ENCODE results near the gene BSN.

The BSN gene

GRCh38 chr3:49602877-49603411 is 48.7 kb downstream of the BSN start:
- no peak for DNase-seq

DNA sequence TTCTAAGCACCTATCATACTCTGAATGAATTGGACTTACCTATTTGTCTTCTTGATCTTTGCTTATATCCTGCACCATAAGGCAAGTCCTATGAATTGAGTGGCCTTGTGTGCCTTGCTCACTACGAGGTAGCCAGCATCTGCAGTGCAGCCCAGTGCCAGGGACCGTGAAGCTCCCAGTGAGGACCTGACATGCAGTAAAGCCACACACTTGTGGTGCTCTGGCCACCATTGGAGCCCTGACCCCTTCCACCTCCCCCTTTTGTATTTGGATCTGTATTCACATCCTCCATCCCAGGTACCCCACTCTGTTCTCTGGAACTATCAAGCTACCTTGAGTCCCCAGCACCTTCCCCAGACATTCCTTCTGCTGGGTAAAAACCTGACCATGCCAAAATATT is 52.1 kb downstream of the BSN start:
- no peak for DNase-seq

DNA sequence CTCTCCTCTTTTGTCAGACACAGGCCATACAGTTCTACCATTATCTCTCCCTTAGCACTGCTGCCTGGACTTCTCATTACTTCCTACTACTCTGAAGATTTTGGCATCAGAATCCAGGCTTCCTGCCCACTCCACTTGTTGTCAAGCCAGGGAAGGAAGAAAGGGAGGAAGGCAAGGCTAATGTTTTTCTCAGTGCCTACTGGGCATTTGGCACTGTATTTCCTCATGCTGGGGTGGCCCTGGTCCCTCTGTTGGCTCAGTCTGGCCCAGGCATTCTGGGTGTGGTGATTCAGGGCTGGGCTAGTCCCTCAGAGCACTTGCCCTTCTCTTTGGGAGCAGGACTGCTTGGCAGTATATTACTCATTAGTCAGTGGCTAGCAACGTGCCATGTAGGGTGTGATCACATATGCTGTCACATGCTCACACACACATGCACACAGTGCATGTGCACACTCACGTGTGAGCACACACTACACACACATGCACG is 52.9 kb downstream of the BSN start:
- no peak for DNase-seq

DNA sequence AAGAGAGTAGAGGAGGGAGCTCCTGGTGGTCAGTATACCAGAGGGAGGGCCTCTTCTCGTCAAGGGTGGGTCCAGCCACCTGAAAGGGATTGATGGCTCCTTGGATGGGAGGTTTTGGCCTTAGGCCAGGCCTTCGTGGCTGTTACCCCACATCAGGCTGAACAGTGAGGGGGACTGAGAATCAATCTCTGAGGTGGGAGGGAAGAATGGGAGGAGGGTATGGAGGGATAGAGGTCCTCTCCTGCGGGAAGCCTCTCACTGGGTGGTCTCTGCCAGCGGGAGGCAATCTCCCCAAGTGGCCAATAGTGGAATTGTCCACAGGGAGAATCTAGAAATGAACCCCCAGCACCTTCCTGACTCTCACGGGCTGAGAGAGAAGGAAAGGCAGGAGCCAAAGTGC is 53.5 kb downstream of the BSN start:
- no peak for DNase-seq

DNA sequence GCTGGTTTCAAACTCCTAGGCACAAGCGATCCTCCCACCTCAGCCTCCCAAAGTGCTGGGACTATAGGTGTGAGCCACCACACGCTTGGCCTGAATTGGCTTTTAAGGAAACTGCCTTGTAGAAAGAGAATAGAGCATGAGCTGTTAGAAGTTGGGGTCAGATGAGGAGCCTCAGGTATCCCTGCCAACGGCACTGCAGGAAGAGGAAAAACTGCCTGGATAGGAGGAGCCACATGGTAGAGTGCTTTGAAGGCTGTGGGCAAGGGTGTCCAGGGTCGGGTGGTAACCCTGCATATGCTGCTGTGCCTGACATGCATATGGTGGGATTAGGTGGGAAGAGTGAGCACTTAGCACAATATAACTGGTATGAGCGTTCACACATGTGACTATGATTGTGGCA is 55.0 kb downstream of the BSN start:
- no peak for DNase-seq

DNA sequence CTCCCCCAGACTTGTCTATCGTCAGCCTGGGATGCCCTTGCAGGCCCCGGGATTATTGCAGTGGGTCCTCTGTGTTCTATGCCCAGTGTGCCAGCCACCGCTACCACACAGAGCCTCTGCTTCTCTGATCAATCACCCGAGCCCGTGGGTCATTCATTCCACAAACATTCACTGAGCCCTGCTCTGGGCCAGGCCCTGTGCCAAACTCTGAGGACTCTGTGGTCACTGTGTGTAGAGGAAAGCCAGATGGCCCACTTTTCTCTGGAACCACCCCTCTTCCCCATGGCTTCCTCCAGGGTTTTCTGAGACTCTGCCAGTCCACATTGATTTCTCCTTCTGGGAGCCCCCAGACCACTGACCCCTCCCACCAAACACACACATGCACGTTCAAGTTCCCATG is 55.5 kb downstream of the BSN start:
- no peak for DNase-seq

DNA sequence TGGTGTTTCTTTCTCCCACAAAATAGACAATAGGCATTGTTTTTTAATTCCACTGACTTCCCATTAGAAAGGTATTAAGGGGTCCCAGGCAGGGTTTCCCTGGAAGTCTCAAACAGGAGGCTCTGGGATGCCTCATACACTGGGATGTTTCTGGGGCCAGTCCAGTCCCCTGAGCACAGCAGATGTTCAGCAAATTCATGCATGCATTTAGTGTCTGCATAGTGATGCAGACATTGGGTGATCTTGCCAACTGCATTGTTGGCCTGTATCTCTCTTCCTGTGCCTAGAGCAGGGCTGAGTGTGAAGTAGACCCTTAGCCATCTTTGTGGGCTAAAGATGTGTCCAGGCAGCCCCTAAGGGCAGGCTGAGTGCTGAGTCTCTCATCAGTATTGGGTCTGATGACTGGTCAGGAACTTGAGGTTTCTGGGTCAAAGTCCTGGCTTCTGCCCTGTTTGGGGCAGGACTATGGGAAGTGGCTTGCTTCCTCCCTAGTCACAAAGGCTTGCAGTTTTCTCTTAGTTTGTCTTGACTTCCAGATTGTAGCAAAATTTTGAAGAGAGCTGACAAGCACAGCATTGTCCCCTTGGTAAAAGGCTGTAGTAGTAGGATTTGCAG is 56.5 kb downstream of the BSN start:
- DNase-seq = no peak

DNA sequence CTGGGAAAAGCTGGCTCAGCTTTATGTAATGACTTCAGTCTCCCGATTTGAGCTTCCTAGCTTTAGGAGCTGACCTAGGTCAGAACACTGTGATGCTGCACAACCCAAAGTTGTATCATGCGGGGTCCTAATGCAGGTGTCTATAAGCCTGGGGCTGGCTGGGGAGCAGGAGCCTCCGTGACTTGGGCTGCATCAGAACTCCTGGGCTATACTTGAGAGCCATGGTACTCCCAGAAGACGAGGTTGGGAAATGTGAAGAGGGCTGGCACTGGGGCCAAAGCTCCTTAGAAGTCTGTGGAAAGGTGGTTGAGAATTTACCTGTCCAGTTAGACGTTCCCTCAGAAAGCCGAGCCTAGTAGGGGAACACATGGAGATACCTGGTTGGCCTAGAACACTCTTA is 57.0 kb downstream of the BSN start:
- DNase-seq = no peak

DNA sequence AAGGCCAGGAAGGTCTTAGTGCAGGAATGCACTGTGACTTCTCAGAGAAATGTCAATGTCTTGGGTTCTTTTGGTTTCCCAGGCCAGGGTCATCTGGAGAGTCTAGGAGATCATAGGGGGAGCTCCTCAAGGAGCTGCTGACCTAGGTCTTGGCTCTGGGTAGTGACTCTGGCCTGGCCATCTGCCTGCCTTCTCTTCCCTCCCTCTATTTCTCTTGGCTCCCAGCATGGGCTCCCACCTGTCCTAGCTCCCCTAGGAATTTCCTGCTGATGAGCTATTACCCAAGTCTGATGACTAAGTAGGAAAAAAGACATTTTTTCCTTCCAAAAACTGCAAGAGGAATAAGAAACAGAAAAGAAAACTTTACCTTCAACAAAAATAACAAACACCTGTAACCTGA is 57.4 kb downstream of the BSN start:
- no peak for DNase-seq

GRCh38 chr3:49614936-49615335 is 60.7 kb downstream of the BSN start:
- no peak for DNase-seq

GRCh38 chr3:49616061-49616460 is 61.8 kb downstream of the BSN start:
- no peak for DNase-seq

DNA sequence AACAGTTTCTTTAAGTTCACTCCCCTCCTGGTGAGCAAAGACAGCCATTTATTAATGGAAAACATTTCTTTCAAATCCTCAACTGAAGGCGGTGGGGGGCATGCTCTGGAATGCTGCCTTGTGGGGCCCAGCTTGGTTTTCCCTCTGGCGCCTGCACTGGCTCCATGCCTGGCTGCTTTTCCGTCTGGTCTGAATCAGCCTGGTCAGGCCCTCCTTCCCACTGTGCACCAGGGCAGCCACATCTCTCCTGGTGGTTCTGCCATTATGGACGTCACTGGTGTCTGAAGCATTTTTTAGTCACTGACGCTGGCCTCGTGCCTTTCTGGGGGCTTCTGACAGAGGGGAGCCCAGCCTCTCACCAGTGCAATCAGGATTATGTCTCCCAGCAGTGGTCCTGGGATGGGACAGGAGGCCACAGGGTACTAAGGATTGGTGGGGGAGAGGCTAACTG is 62.2 kb downstream of the BSN start:
- DNase-seq = no peak

DNA sequence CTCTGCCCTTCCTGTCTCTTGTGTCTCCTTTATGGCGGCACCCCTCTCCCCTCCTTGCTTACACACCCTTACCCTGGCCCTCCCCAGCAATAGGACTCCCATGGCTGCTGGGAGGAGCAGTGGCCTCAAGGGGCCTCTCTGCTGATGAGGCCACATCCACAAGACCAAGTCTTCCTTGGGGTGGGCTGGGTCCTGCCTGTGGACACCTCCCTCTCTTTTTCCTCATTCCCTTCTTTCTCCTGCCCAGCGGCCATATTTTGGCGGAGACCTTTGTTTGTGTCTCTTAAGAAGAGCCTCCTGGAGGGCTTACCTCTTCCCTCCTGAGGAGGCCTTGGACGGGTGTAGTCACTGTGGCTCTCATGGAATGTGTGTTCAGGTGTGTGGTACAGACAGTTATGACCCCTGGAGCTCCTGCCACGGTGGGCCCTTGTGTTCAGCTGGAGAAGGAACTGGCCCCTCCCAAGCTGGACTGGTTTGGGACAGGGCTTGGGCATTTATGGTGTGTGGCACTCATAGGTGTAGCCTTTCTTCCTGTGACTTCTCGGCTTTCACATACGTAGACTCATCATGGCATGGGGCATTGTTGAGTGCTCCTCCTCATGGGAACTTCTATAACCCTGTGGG is 63.2 kb downstream of the BSN start:
- no peak for DNase-seq

GRCh38 chr3:49618412-49618811 is 64.1 kb downstream of the BSN start:
- DNase-seq = no peak

DNA sequence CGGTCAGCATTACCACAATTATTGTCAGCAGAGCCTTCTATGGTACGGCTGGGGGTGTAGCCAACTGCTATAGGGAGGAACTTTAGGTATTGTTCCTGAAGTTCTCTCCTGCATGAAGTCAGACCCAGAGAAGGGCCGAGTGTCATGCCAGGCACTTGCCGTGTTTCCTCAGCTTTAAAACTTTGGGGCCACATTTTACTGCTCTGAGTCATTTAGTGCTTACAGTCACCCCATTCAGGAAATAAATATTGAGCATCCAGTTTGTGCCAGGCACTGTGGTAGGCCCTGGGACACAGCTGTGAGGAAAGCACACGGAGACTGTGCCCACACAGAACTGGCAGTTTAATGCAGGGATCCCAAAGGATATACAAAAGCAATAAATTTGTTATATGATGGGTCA is 65.4 kb downstream of the BSN start:
- DNase-seq = no peak

GRCh38 chr3:49620728-49621127 is 66.5 kb downstream of the BSN start:
- no peak for DNase-seq

DNA sequence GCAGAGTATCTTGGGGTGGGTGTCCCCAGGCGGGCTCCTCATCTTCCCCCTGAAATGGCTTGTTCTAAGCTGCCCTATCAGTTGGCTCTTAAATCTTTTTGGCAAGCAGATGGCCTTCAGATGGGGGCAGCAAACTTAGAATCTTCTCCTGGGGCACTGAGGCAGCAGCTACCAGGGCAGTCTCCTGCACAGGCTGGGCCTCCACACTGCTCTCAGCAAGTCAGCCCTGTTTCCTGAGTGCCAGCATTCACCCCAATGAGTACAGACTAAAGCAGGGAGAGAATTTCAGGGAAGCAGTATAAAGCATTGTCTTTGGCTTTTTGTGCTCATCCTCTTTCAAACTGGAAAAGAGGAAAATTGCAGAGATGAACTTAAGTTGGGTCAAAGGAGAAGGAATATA is 68.8 kb downstream of the BSN start:
- no peak for DNase-seq

DNA sequence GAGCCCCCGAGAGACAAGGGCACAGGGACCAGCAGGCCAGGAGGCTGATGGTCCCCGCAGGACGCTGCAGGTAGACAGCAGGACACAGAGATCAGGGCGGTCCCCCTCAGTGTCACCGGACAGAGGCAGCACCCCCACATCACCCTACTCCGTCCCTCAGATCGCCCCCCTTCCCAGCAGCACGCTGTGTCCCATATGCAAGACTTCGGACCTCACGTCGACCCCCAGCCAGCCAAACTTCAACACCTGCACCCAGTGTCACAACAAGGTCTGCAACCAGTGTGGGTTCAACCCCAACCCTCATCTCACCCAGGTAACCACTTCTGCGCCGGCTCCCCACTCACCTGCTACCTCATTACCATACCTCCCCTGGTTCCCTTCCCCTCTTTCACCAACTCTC is 70.8 kb downstream of the BSN start:
- no peak for DNase-seq

GRCh38 chr3:49626101-49626581 is 71.9 kb downstream of the BSN start:
- no peak for DNase-seq

DNA sequence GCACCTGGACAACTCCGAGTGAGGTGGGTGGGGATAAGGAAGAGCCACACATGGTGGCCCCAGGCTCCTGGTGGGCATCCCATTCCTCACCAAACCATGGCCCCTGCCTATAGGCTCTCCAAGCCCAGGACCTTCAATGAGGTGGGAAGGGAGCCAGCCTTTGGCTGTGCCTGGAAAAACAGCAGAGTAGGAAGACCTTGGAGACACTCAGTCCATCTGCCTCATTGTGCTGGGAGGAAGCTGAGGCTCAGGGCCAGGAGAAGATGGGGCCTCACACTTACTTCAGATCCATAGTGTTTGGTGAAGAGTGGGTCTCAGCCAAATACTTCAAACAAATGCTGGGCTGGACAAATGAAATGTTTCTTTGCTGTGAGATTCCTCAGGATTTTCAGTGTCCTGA is 72.5 kb downstream of the BSN start:
- no peak for DNase-seq

DNA sequence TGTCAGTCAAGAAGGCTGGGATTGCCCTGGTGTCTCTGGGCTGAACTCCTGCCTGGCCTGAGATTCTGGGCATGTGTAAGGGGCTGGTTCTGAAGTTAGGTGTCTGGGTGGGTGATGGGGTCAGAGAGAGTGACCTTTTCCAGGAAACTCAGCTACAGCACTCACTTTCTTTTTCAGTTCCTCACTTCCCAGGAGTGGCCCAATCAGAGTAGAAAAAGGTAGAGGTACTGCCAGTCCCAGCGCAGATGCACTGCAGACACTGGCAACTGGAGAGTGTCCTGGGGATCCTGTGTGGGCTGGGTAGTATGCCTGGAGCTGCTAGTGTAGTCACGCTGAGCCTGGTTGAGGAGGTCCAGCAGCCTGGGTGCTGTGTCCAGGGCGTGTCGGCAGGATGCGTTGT is 73.4 kb downstream of the BSN start:
- no peak for DNase-seq

DNA sequence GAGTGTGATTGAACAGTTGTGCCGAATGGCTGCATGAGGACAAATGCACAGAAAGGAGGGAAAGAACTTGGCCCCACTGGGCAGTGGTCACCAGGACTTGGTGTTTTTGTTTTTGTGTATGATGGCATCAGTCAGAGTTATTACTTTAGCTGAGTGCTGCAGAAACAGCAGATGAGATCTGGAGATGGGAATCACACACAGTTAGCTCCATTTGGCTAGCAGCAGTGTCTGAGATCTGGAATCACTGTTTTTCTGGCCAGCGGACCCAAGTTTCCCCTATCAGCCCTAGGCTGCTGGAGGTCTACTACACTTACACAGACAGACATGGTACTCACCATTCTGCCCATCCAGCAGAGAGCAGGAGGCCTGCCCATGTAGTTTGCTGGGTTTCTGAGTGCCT is 74.0 kb downstream of the BSN start:
- no peak for DNase-seq

DNA sequence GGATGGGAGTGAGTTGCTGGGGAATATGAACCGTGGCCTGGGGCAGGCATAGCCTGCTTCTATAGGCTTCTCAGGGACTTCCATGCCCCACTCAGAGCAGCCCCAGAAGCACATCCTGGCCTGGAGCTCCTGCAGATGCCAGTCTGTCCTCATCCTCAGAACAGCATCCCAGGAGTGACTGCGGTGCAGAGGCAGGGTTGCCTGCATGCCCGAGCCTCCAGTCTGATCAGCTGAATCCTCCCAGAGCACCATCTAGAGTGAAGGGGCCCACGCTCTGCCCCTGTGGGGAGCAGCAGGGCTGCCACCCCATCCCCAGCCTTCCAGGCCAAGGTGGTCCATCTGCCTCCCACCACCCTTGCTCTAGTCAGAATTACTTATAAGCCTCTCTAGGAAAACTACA is 75.2 kb downstream of the BSN start:
- no peak for DNase-seq

GRCh38 chr3:49629866-49630265 is 75.6 kb downstream of the BSN start:
- DNase-seq = no peak

DNA sequence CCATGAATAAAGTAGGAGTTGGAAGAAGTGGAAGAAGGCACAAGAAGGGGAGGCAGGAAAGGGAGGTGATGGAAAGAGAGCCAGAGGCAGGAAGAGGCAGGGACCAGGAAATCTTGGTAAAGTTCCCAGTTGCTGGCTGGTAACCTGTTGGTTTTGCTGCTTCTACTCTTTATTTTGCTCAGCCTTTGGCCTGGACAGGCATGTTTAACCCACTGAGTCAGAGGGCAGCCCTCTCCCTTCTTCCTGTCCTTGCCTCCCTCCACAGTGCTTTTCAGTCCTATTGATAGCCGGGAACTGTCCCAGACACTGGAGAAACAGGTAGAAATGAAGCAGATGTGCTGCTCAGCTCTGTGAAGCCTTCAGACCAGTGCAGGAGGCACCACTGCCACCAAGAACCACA is 76.5 kb downstream of the BSN start:
- no peak for DNase-seq

Measured in suppressor macrophage treated with lipopolysaccharide for 4 hours (primary cell).